ENCODE data around the gene DNAH6.

GRCh38 chr2:84844141-84844540, 327.8 kb downstream of the DNAH6 start:
- TF ChIP-seq CTCF (IDR thresholded peaks at IDR 0.05) (no peak), POLR2A (IDR thresholded peaks at IDR 0.05) (no peak)

All from esophagus squamous epithelium (tissue), 4 donors.